Loucy (cell line): ENCODE measurements around the gene PRM1.

Experiments used
- H2AFZ ChIP-seq: fragments of 200-600 bp; sonication (generic); 2 replicates; pipeline ENCODE4 v1.6.0; 2016; ENCODE audit warnings: antibody characterized with exemption, mild to moderate bottlenecking, low read length, moderate library complexity
- H3F3A ChIP-seq: fragments of 200-600 bp; 2 replicates; pipeline ENCODE4 v1.6.0; 2016; ENCODE audit warnings: antibody characterized with exemption, low read depth, mild to moderate bottlenecking
- H3K27me3 ChIP-seq: fragments of 200-600 bp; sonication (generic); 2 replicates; pipeline ENCODE4 v1.6.1; 2014; ENCODE audit warnings: low read length, mild to moderate bottlenecking; ENCODE audit not compliant: insufficient read depth, poor library complexity, severe bottlenecking
- H3K36me3 ChIP-seq: fragments of 200-600 bp; sonication (generic); 2 replicates; pipeline ENCODE4 v1.6.1; 2016; ENCODE audit warnings: low read length; ENCODE audit not compliant: insufficient read depth
- H3K4me1 ChIP-seq: fragments of 200-600 bp; sonication (generic); 2 replicates; pipeline ENCODE4 v1.5.1; 2014; ENCODE audit warnings: low read length, mild to moderate bottlenecking; ENCODE audit not compliant: insufficient read depth, poor library complexity, severe bottlenecking
- H3K4me2 ChIP-seq: fragments of 200-600 bp; sonication (generic); 2 replicates; pipeline ENCODE4 v1.6.0; 2014; ENCODE audit warnings: antibody characterized with exemption, low read length, low read depth, mild to moderate bottlenecking; ENCODE audit not compliant: poor library complexity, severe bottlenecking
- H3K4me3 ChIP-seq: fragments of 200-600 bp; sonication (generic); 2 replicates; pipeline ENCODE4 v1.5.1; 2014; ENCODE audit warnings: low read length, mild to moderate bottlenecking, mixed read lengths; ENCODE audit not compliant: poor library complexity, severe bottlenecking
- H3K79me2 ChIP-seq: fragments of 200-600 bp; sonication (generic); 2 replicates; pipeline ENCODE4 v1.6.1; 2014; ENCODE audit warnings: low read length; ENCODE audit not compliant: insufficient read depth
- H3K9ac ChIP-seq: fragments of 200-600 bp; sonication (generic); 2 replicates; pipeline ENCODE4 v1.6.0; 2014; ENCODE audit warnings: mild to moderate bottlenecking, low read depth, low read length, moderate library complexity; ENCODE audit not compliant: poor library complexity, severe bottlenecking
- H3K9me2 ChIP-seq: fragments of 200-600 bp; sonication (generic); replicated peaks from 2 replicates; pipeline ENCODE4 v1.6.1; 2016; ENCODE audit warnings: low read depth, low read length, mixed read lengths
- H3K9me3 ChIP-seq: fragments of 200-600 bp; sonication (generic); 2 replicates; pipeline ENCODE4 v1.6.1; 2014; ENCODE audit warnings: mild to moderate bottlenecking, antibody characterized with exemption, low read length, low read depth; ENCODE audit not compliant: insufficient read depth
- H4K20me1 ChIP-seq: fragments of 200-600 bp; sonication (generic); 2 replicates; pipeline ENCODE4 v1.6.0; 2014; ENCODE audit warnings: antibody characterized with exemption, low read length, mild to moderate bottlenecking; ENCODE audit not compliant: insufficient read depth, poor library complexity, severe bottlenecking
- EZH2phosphoT487 ChIP-seq: fragments of 200-600 bp; IDR thresholded peaks from 2 replicates; pipeline ENCODE4 v1.6.1; 2018; ENCODE audit warnings: antibody characterized with exemption, mild to moderate bottlenecking, moderate library complexity, borderline replicate concordance
- TF ChIP-seq, protein P1 (sequence below): fragments of 200-600 bp; sonication (generic); conservative IDR thresholded peaks from 2 replicates; pipeline ENCODE4 v1.5.1; 2014; ENCODE audit warnings: mild to moderate bottlenecking, antibody characterized with exemption, low read length

The PRM1 gene

DNA sequence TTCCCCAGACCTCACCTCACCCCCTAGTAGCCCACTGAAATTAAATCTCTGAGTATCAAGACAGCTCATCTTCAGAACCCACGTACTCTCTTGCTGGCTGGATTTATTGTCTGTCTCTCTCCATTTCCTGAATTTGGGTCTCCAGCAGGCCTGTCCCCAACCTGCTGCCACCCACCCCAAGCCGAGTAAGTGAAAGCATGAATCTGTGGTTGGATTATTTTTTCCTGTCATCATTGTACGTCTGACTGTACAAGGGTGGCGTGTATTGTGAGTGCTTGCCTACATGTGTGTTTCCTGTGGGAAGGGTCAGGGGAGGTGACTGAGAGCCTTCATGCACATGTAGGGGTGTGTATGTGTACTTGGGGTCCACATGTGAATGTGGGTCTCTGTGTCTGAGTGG, 17.4 kb downstream of the PRM1 start:
- no peak overlapping the region for H2AFZ ChIP-seq
- H3F3A ChIP-seq = no peaks in the 10 kb centered on the region
- no peaks in the 10 kb centered on the region for H3K9me3 ChIP-seq
- no peaks in the 10 kb centered on the region for H3K27me3 ChIP-seq
- no peaks in the 10 kb centered on the region for H3K79me2 ChIP-seq
- H3K9ac ChIP-seq = no peak overlapping the region
- no peaks in the 10 kb centered on the region for H3K4me1 ChIP-seq
- no peaks in the 10 kb centered on the region for H4K20me1 ChIP-seq
- peak overlapping the region; percentile 27 for H3K4me2 ChIP-seq
- no peak for TF ChIP-seq EZH2phosphoT487
- TF ChIP-seq, protein P1, sequence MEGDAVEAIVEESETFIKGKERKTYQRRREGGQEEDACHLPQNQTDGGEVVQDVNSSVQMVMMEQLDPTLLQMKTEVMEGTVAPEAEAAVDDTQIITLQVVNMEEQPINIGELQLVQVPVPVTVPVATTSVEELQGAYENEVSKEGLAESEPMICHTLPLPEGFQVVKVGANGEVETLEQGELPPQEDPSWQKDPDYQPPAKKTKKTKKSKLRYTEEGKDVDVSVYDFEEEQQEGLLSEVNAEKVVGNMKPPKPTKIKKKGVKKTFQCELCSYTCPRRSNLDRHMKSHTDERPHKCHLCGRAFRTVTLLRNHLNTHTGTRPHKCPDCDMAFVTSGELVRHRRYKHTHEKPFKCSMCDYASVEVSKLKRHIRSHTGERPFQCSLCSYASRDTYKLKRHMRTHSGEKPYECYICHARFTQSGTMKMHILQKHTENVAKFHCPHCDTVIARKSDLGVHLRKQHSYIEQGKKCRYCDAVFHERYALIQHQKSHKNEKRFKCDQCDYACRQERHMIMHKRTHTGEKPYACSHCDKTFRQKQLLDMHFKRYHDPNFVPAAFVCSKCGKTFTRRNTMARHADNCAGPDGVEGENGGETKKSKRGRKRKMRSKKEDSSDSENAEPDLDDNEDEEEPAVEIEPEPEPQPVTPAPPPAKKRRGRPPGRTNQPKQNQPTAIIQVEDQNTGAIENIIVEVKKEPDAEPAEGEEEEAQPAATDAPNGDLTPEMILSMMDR = no peak
- H3K36me3 ChIP-seq = no peaks in the 10 kb centered on the region
- no peak overlapping the region for H3K4me3 ChIP-seq
- H3K9me2 ChIP-seq = no peaks in the 10 kb centered on the region

DNA sequence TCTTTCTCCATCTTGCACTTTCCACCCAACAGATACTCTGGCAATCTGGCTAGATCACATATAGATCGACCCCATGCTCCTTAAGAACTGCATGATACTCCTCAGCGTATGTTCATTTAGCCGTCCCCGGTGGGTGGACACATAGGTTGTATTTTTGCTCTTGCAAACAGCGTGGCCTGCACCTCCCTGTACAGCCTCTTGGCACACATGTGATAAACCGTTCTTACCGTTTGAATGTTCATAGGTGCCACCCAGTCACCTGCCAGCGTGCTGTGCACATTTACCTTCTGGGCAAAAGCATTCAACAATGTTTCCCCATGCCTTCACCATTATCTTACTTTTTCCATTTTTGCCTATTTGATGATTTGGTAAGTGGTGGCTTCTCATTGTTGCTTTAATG, 18.2 kb downstream of the PRM1 start:
- no peaks in the 10 kb centered on the region for H3K27me3 ChIP-seq
- H3K9ac ChIP-seq = no peak overlapping the region
- no peaks in the 10 kb centered on the region for H3K79me2 ChIP-seq
- H3K36me3 ChIP-seq = no peaks in the 10 kb centered on the region
- H3K4me1 ChIP-seq = no peaks in the 10 kb centered on the region
- TF ChIP-seq, protein P1 = no peak
- TF ChIP-seq EZH2phosphoT487 = no peak
- no peaks in the 10 kb centered on the region for H3K9me2 ChIP-seq
- no peaks in the 10 kb centered on the region for H4K20me1 ChIP-seq
- no peaks in the 10 kb centered on the region for H3K9me3 ChIP-seq
- H3K4me2 ChIP-seq = no peak overlapping the region
- H3K4me3 ChIP-seq = no peak overlapping the region
- H2AFZ ChIP-seq = no peak overlapping the region
- no peaks in the 10 kb centered on the region for H3F3A ChIP-seq

DNA sequence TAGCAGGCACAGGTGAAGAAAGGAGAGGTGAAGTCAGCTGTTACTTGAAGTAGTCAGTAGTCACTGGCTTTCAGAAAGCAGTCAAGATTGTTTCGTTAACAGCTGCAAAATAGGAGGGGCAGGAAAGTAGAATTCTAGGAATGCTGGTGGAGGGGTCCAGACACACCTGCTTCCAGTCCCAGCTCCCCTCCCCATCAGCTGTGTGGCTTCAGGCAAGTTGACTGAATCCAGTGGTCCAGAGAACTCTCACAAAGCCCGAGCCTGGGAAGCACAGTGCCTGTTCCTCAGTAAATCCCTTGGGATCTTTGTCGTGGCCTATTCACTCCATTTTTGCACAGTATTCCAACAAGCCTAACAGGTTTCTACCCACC, 20.5 kb downstream of the PRM1 start:
- no peaks in the 10 kb centered on the region for H3K27me3 ChIP-seq
- H3K9me3 ChIP-seq = no peaks in the 10 kb centered on the region
- TF ChIP-seq EZH2phosphoT487 = no peak
- TF ChIP-seq, protein P1 = no peak
- H3K4me2 ChIP-seq = no peak overlapping the region
- no peaks in the 10 kb centered on the region for H3K36me3 ChIP-seq
- H3F3A ChIP-seq = no peaks in the 10 kb centered on the region
- H3K79me2 ChIP-seq = no peaks in the 10 kb centered on the region
- H3K9me2 ChIP-seq = no peaks in the 10 kb centered on the region
- H3K4me1 ChIP-seq = no peaks in the 10 kb centered on the region
- no peaks in the 10 kb centered on the region for H4K20me1 ChIP-seq
- H3K4me3 ChIP-seq = no peak overlapping the region
- no peak overlapping the region for H3K9ac ChIP-seq
- no peak overlapping the region for H2AFZ ChIP-seq
